GM21528 (cell line): ENCODE results near the gene RBM44.

ENCODE experiments used
- ATAC-seq: cut with Tn5 transposase; IDR thresholded peaks from one replicate; pipeline ENCODE4 v1.9.1; 2021; ENCODE audit warnings: mild to moderate bottlenecking, moderate library complexity; ENCODE audit not compliant: unreplicated experiment, low FRiP score

The RBM44 gene

DNA sequence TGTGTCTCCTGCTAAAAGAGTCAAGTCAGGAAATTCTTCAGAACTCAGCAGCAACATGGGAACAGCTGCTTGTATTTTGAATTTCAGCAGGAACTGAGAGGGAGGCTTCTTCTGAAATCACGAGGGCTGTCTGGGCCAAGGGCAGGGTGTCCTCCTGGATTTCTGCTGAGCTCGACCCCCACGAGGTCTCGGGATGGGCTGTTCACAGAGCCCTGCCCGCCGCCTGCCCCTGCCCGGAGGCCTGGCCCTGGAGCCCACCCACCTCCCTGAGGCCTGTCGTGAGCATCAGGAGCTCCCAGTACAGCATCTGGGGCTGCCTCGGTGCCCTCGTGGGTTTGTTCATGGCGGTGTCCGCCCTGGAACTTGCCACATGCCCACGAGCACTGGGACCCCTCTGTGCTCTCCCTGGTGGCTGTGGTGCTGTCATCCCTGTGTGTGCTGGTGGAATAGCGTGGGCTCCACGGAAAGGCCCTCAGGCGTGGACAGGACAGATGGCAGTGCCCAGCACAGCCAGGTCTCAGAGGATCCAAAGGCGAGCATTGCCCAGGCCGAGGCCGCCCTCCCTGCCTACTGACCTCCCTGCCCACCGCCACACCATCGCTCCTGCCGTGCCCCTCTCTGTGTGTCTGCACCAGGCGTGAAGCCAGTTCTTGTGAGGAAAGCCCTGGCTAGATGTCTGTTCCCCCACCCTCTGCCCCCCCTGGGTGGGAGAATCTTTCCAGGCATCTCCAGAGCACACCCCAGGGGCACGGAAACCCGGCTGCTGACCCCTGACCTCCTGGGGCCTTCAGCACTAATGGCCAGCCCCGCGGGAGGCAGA lies 86.7 kb downstream of the RBM44 start:
- no peak for ATAC-seq

DNA sequence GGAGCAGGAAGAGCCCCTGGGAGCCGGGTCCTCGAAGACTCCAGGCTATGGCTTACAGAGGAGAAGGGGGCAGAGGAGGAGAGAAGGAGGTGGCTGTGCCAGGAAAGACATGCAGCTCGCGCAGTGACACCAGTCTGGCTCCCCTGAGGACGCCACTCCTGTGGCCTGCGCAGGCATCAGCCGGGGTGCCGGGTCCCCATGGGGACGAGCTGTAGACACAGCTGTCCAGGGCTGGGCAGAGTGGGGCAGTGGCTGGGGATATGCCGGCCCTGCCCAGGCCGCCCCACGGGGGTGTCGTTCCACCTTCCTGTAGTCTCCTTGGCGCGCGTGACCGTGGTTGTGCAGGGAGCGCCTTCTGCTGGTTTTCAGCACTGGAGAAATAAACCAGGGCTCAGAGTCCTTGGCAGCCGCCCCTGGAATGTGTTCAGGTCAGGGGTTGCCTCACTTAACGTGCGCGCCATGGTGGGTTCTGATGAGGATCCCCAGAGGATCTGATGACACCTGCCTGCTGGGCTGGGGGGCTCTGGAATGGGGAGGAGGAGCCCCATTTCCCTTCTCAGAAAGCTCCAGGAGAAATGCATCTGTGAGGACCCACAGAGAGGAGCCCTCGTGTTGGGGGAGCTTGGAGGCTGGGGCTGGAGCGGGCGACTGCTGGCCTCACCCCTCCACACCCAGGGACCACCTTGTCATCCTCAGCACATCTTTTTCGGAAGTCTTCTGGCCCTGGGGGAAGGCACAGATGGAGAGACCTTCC lies 87.5 kb downstream of the RBM44 start:
- ATAC-seq: no peak

DNA sequence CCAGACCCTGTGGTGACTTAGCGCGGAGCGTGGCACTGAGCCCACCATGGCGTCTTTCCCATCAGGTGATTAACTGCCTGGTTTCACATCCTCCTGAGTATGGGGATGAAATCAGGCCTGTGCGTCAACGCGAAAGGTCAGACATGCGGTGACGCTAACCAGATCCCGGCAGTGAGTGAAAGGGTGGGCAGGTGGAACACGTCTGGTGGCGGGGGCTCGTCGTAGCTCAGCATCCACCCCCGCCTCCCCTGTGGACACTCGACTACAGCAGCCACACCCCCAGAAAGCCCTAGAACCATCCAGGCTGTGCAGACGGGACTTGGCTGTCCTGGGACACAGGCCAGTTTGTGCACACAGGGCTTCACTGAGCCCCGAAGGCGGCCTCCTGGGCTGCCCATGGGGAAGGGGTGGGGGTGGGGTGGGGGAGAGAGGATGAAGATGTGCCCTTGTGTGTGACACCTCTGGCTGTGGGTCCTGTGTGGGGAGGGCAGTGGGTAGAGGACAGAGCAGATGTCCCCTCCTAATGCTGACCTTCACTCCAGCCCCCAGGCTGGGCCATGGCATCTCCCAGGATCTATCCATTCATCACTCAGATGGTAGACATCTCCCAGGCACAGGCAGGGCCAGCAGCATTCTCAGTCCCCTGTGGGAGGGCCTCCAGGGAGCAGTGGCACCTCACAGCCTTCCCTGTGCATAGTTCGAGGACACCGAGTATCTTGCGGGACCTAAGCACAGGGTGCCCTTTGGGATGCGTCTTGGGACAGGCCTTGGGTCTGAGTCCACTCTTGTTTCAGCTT lies 88.3 kb downstream of the RBM44 start:
- no peak for ATAC-seq

DNA sequence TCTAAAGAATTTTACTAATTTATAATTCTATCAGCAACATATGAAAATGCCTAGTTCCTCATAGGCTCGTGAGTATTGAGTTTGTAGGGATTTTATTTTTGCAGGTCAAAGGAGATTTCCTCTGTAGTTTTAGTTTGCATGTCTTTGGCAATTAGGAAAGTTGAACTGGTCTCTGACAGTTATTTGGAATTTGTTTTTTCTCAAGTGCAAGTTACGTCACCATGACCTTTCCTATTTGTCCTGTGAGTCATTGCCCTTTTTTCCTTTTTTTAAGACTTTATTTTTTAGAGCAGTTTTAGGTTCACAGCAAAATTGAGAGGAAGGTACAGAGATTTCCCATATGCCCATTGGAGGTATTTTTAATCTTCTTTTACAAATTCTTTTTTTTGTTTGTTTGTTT lies 89.8 kb downstream of the RBM44 start:
- ATAC-seq: no peak

DNA sequence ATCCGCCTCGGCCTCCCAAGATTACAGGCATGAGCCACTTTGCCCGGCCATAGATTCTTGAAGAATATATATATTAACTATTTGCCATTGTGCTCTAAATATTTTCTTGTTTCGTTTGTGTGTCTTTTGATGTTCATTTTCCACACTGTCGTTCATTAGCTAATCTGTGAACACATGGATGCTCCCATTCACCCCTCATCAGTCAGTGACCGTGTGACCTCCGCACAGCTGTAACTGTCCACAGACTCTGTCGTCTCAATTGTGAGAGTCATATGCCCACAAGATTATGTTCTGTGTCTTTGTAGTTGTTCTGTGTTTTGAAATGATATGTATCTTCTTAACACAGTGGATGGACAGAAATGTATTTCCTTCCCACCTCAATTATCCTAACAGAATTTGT lies 90.4 kb downstream of the RBM44 start:
- no peak for ATAC-seq

DNA sequence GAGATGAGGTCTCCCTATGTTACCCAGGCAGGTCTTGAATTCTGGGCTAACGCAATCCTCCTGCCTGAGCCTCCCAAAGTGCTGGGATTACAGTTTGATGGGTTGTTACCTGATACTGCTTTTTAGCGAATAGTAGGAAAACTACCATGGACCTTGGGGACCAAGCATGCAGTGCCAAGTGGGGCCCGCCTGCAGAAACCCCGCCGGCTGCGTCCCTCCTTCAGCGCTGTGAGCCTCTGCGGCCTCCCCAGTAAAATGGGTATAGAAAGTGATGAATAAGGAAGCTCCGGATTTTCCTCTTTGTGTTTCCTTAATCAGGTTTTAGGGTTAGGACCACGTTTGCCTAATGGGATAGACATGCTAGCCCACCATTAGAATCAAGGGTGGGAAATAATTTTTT lies 91.2 kb downstream of the RBM44 start:
- no peak for ATAC-seq
